Loucy (cell line): ENCODE results near the gene HDLBP.

Experiments used
- H2AFZ ChIP-seq: fragments of 200-600 bp; sonication (generic); 2 replicates; pipeline ENCODE4 v1.6.0; 2016; ENCODE audit warnings: antibody characterized with exemption, mild to moderate bottlenecking, low read length, moderate library complexity
- H3F3A ChIP-seq: fragments of 200-600 bp; 2 replicates; pipeline ENCODE4 v1.6.0; 2016; ENCODE audit warnings: antibody characterized with exemption, low read depth, mild to moderate bottlenecking
- H3K27me3 ChIP-seq: fragments of 200-600 bp; sonication (generic); 2 replicates; pipeline ENCODE4 v1.6.1; 2014; ENCODE audit warnings: low read length, mild to moderate bottlenecking; ENCODE audit not compliant: insufficient read depth, poor library complexity, severe bottlenecking
- H3K36me3 ChIP-seq: fragments of 200-600 bp; sonication (generic); 2 replicates; pipeline ENCODE4 v1.6.1; 2016; ENCODE audit warnings: low read length; ENCODE audit not compliant: insufficient read depth
- H3K4me1 ChIP-seq: fragments of 200-600 bp; sonication (generic); 2 replicates; pipeline ENCODE4 v1.5.1; 2014; ENCODE audit warnings: low read length, mild to moderate bottlenecking; ENCODE audit not compliant: insufficient read depth, poor library complexity, severe bottlenecking
- H3K4me2 ChIP-seq: fragments of 200-600 bp; sonication (generic); 2 replicates; pipeline ENCODE4 v1.6.0; 2014; ENCODE audit warnings: antibody characterized with exemption, low read length, low read depth, mild to moderate bottlenecking; ENCODE audit not compliant: poor library complexity, severe bottlenecking
- H3K4me3 ChIP-seq: fragments of 200-600 bp; sonication (generic); 2 replicates; pipeline ENCODE4 v1.5.1; 2014; ENCODE audit warnings: low read length, mild to moderate bottlenecking, mixed read lengths; ENCODE audit not compliant: poor library complexity, severe bottlenecking
- H3K79me2 ChIP-seq: fragments of 200-600 bp; sonication (generic); 2 replicates; pipeline ENCODE4 v1.6.1; 2014; ENCODE audit warnings: low read length; ENCODE audit not compliant: insufficient read depth
- H3K9ac ChIP-seq: fragments of 200-600 bp; sonication (generic); 2 replicates; pipeline ENCODE4 v1.6.0; 2014; ENCODE audit warnings: mild to moderate bottlenecking, low read depth, low read length, moderate library complexity; ENCODE audit not compliant: poor library complexity, severe bottlenecking
- H3K9me2 ChIP-seq: fragments of 200-600 bp; sonication (generic); replicated peaks from 2 replicates; pipeline ENCODE4 v1.6.1; 2016; ENCODE audit warnings: low read depth, low read length, mixed read lengths
- H3K9me3 ChIP-seq: fragments of 200-600 bp; sonication (generic); 2 replicates; pipeline ENCODE4 v1.6.1; 2014; ENCODE audit warnings: mild to moderate bottlenecking, antibody characterized with exemption, low read length, low read depth; ENCODE audit not compliant: insufficient read depth
- H4K20me1 ChIP-seq: fragments of 200-600 bp; sonication (generic); 2 replicates; pipeline ENCODE4 v1.6.0; 2014; ENCODE audit warnings: antibody characterized with exemption, low read length, mild to moderate bottlenecking; ENCODE audit not compliant: insufficient read depth, poor library complexity, severe bottlenecking
- CTCF ChIP-seq: fragments of 200-600 bp; sonication (generic); conservative IDR thresholded peaks from 2 replicates; pipeline ENCODE4 v1.5.1; 2014; ENCODE audit warnings: mild to moderate bottlenecking, antibody characterized with exemption, low read length
- EZH2phosphoT487 ChIP-seq: fragments of 200-600 bp; IDR thresholded peaks from 2 replicates; pipeline ENCODE4 v1.6.1; 2018; ENCODE audit warnings: antibody characterized with exemption, mild to moderate bottlenecking, moderate library complexity, borderline replicate concordance

HDLBP gene

GRCh38 chr2:241267249-241268067 is 48.0 kb downstream of the HDLBP start:
- TF ChIP-seq EZH2phosphoT487: no peak
- TF ChIP-seq CTCF: peak; percentile 33

GRCh38 chr2:241265506-241265905 is 50.0 kb downstream of the HDLBP start:
- peaks cover 20% of the 10 kb centered on the region for H4K20me1 ChIP-seq

More at GRCh38 chr2:241267249-241268067, 48.0 kb downstream of the HDLBP start:
- no peak overlapping the region for H3K4me3 ChIP-seq
- H3K27me3 ChIP-seq: no peaks in the 10 kb centered on the region
- no peak overlapping the region for H3K9ac ChIP-seq
- H3F3A ChIP-seq: no peaks in the 10 kb centered on the region
- H3K9me3 ChIP-seq: no peaks in the 10 kb centered on the region
- H3K9me2 ChIP-seq: no peaks in the 10 kb centered on the region
- H3K36me3 ChIP-seq: peaks cover 51% of the 10 kb centered on the region
- peaks cover 32% of the 10 kb centered on the region for H4K20me1 ChIP-seq
- H3K79me2 ChIP-seq: peaks cover 48% of the 10 kb centered on the region
- H2AFZ ChIP-seq: no peak overlapping the region
- H3K4me2 ChIP-seq: no peak overlapping the region
- peaks cover 21% of the 10 kb centered on the region for H3K4me1 ChIP-seq

GRCh38 chr2:241263061-241263460 is 52.4 kb downstream of the HDLBP start:
- no peak overlapping the region for H3K9ac ChIP-seq
- no peak overlapping the region for H3K4me2 ChIP-seq
- no peaks in the 10 kb centered on the region for H3K9me2 ChIP-seq
- no peak overlapping the region for H2AFZ ChIP-seq
- H4K20me1 ChIP-seq: peaks cover 16% of the 10 kb centered on the region
- no peaks in the 10 kb centered on the region for H3K27me3 ChIP-seq
- H3K9me3 ChIP-seq: no peaks in the 10 kb centered on the region
- no peak for TF ChIP-seq EZH2phosphoT487
- no peak for TF ChIP-seq CTCF
- peaks cover 85% of the 10 kb centered on the region for H3K36me3 ChIP-seq
- no peaks in the 10 kb centered on the region for H3F3A ChIP-seq
- no peak overlapping the region for H3K4me3 ChIP-seq
- H3K4me1 ChIP-seq: no peaks in the 10 kb centered on the region
- H3K79me2 ChIP-seq: peaks cover 5% of the 10 kb centered on the region; the same call in 1 of the 2 replicates

More at GRCh38 chr2:241265506-241265905, 50.0 kb downstream of the HDLBP start:
- peaks cover 29% of the 10 kb centered on the region; the same call in 1 of the 2 replicates for H3K79me2 ChIP-seq
- no peaks in the 10 kb centered on the region for H3K9me3 ChIP-seq
- TF ChIP-seq CTCF: no peak
- TF ChIP-seq EZH2phosphoT487: no peak
- H3K27me3 ChIP-seq: no peaks in the 10 kb centered on the region
- H3K36me3 ChIP-seq: peaks cover 70% of the 10 kb centered on the region
- peaks cover 11% of the 10 kb centered on the region for H3K4me1 ChIP-seq
- H3K4me3 ChIP-seq: no peak overlapping the region
- no peaks in the 10 kb centered on the region for H3F3A ChIP-seq
- H2AFZ ChIP-seq: no peak overlapping the region
- no peak overlapping the region for H3K9ac ChIP-seq
- no peak overlapping the region for H3K4me2 ChIP-seq
- no peaks in the 10 kb centered on the region for H3K9me2 ChIP-seq
